H9 (cell line): ENCODE results near the gene CD68. TPM values are rescaled to one million over a fixed set of nuclear protein-coding genes. Genes with fewer than 3 reads are reported as not detected.

Experiments used
- DNase-seq: peaks from one replicate; pipeline ENCODE4 v3.0.0-alpha.2; 2017
- H2AFZ ChIP-seq: one replicate; pipeline ENCODE4 v1.6.1; 2013; ENCODE audit warnings: mild to moderate bottlenecking, low read length, control low read depth, moderate library complexity
- H2AK5ac ChIP-seq: 2 replicates; pipeline ENCODE4 v1.6.1; 2013; ENCODE audit warnings: low read length, control low read depth, mixed read lengths; ENCODE audit not compliant: insufficient read length
- H2BK120ac ChIP-seq: one replicate; pipeline ENCODE4 v1.6.1; 2013; ENCODE audit warnings: low read depth, mild to moderate bottlenecking, low read length, control low read depth, inconsistent platforms; ENCODE audit not compliant: poor library complexity, severe bottlenecking
- H2BK12ac ChIP-seq: 2 replicates; pipeline ENCODE4 v1.6.1; 2013; ENCODE audit warnings: low read length, control low read depth, mixed read lengths, low read depth; ENCODE audit not compliant: insufficient read length
- H2BK15ac ChIP-seq: 2 replicates; pipeline ENCODE4 v1.6.1; 2013; ENCODE audit warnings: low read depth, low read length, control low read depth
- H2BK20ac ChIP-seq: one replicate; pipeline ENCODE4 v1.6.1; 2013; ENCODE audit warnings: low read depth, mild to moderate bottlenecking, low read length, control low read depth, inconsistent platforms; ENCODE audit not compliant: poor library complexity, severe bottlenecking
- H2BK5ac ChIP-seq: 2 replicates; pipeline ENCODE4 v1.6.1; 2013; ENCODE audit warnings: low read length, control low read depth, mixed read lengths; ENCODE audit not compliant: insufficient read length
- H3K14ac ChIP-seq: 2 replicates; pipeline ENCODE4 v1.6.1; 2013; ENCODE audit warnings: low read length, control low read depth; ENCODE audit not compliant: insufficient read depth
- H3K18ac ChIP-seq: 2 replicates; pipeline ENCODE4 v1.6.1; 2013; ENCODE audit warnings: low read depth, mild to moderate bottlenecking, mixed read lengths, low read length, control low read depth; ENCODE audit not compliant: insufficient read length
- H3K23ac ChIP-seq: 2 replicates; pipeline ENCODE4 v1.6.1; 2013; ENCODE audit warnings: low read length, control low read depth, mixed read lengths, low read depth; ENCODE audit not compliant: insufficient read length
- H3K23me2 ChIP-seq: 2 replicates; pipeline ENCODE4 v1.6.1; 2013; ENCODE audit warnings: low read depth, mild to moderate bottlenecking, mixed read lengths, low read length, control low read depth; ENCODE audit not compliant: insufficient read length, poor library complexity, severe bottlenecking
- H3K27ac ChIP-seq: 2 replicates; pipeline ENCODE4 v1.5.1; 2013; ENCODE audit warnings: low read length, control low read depth, mixed read lengths, low read depth; ENCODE audit not compliant: insufficient read length
- H3K27me3 ChIP-seq: 2 replicates; pipeline ENCODE4 v1.6.1; 2013; ENCODE audit warnings: low read length, control low read depth, inconsistent platforms; ENCODE audit not compliant: insufficient read depth
- H3K4ac ChIP-seq: 2 replicates; pipeline ENCODE4 v1.6.1; 2013; ENCODE audit warnings: low read depth, mild to moderate bottlenecking, control low read depth, inconsistent platforms, low read length, moderate library complexity
- H3K4me1 ChIP-seq: 2 replicates; pipeline ENCODE4 v1.6.1; 2013; ENCODE audit warnings: low read length, control low read depth, inconsistent platforms; ENCODE audit not compliant: insufficient read depth
- H3K4me2 ChIP-seq: 2 replicates; pipeline ENCODE4 v1.6.1; 2013; ENCODE audit warnings: low read length, control low read depth, mixed read lengths; ENCODE audit not compliant: insufficient read length, insufficient read depth
- H3K56ac ChIP-seq: 2 replicates; pipeline ENCODE4 v1.6.1; 2013; ENCODE audit warnings: low read depth, mild to moderate bottlenecking, mixed read lengths, low read length, control low read depth; ENCODE audit not compliant: insufficient read length
- H3K79me1 ChIP-seq: 2 replicates; pipeline ENCODE4 v1.6.1; 2013; ENCODE audit warnings: low read depth, mild to moderate bottlenecking, moderate library complexity, low read length, control low read depth, inconsistent platforms; ENCODE audit not compliant: insufficient read depth, poor library complexity, severe bottlenecking
- H3K79me2 ChIP-seq: 2 replicates; pipeline ENCODE4 v1.6.1; 2013; ENCODE audit warnings: low read length, control low read depth, inconsistent platforms; ENCODE audit not compliant: insufficient read depth
- H3K9ac ChIP-seq: 2 replicates; pipeline ENCODE4 v1.6.1; 2013; ENCODE audit warnings: low read length, control low read depth, mixed read lengths; ENCODE audit not compliant: insufficient read length; ENCODE audit errors: extremely low read depth
- H3K9me3 ChIP-seq: one replicate; pipeline ENCODE4 v1.6.1; 2013; ENCODE audit warnings: low read depth, low read length, inconsistent platforms; ENCODE audit not compliant: control insufficient read depth
- H3T11ph ChIP-seq: one replicate; pipeline ENCODE4 v1.6.1; 2013; ENCODE audit warnings: mild to moderate bottlenecking, low read length, control low read depth, inconsistent platforms
- H4K20me1 ChIP-seq: one replicate; pipeline ENCODE4 v1.6.1; 2013; ENCODE audit not compliant: control insufficient read depth, insufficient read length, insufficient read depth
- H4K5ac ChIP-seq: 2 replicates; pipeline ENCODE4 v1.6.1; 2013; ENCODE audit warnings: low read depth, mild to moderate bottlenecking, mixed read lengths, low read length, control low read depth; ENCODE audit not compliant: insufficient read length
- H4K8ac ChIP-seq: replicated peaks from 2 replicates; pipeline ENCODE4 v1.6.1; 2013; ENCODE audit warnings: low read length, control low read depth, mixed read lengths, low read depth; ENCODE audit not compliant: insufficient read length
- H4K91ac ChIP-seq: 2 replicates; pipeline ENCODE4 v1.6.1; 2013; ENCODE audit warnings: low read depth, mild to moderate bottlenecking, moderate library complexity, mixed read lengths, low read length, control low read depth; ENCODE audit not compliant: insufficient read length
- H3K27ac Mint-ChIP-seq, 3 experiments: 2 replicates in 2 of 3; 3 replicates in 1 of 3; pipeline ENCODE4 v1.8.0; 2020 to 2021; ENCODE audit warnings: mixed read lengths in 3 of 3, mild to moderate bottlenecking in 1 of 3, moderate library complexity in 1 of 3
- H3K27me3 Mint-ChIP-seq: 2 replicates; pipeline ENCODE4 v1.8.0; 2021; ENCODE audit warnings: low read depth, mild to moderate bottlenecking, moderate library complexity, mixed read lengths
- H3K36me3 Mint-ChIP-seq, 3 experiments: 2 replicates in 2 of 3; 3 replicates in 1 of 3; pipeline ENCODE4 v1.8.0; 2020 to 2021; ENCODE audit warnings: low read depth in 3 of 3, mixed read lengths in 3 of 3; ENCODE audit not compliant: insufficient read depth in 1 of 3
- H3K4me1 Mint-ChIP-seq, 2 experiments: 2 replicates each; pipeline ENCODE4 v1.8.0; 2020; ENCODE audit warnings: mixed read lengths in 2 of 2
- H3K4me3 Mint-ChIP-seq, 2 experiments: 2 replicates in 1 of 2; 3 replicates in 1 of 2; pipeline ENCODE4 v1.8.0; 2020 to 2021; ENCODE audit warnings: mild to moderate bottlenecking in 2 of 2, mixed read lengths in 2 of 2, moderate library complexity in 1 of 2
- H3K9me3 Mint-ChIP-seq, 2 experiments: 2 replicates in 1 of 2; 3 replicates in 1 of 2; pipeline ENCODE4 v1.8.0; 2020; ENCODE audit warnings: mild to moderate bottlenecking in 2 of 2, mixed read lengths in 2 of 2, moderate library complexity in 1 of 2
- WGBS: extraction: QIAGEN DNeasy Blood & Tissue Kit; methylation state at CpG from one replicate; pipeline ENCODE4 v1.1.7; 2013; ENCODE audit warnings: missing lambda C conversion rate, low lambda C conversion rate, mixed read lengths; ENCODE audit not compliant: insufficient read length; ENCODE audit errors: extremely low coverage; 5-methylcytosine and 5-hydroxymethylcytosine counted together
- total RNA-seq: library from RNA; stranded (reverse); gene quantifications from 2 replicates; pipeline ENCODE4 v1.2.1, GENCODE V29; 2021
- TF ChIP-seq, protein P1 (sequence below): fragments of 200-600 bp; sonication (generic); conservative IDR thresholded peaks from 3 replicates; pipeline ENCODE4 v1.8.0; 2021; ENCODE audit warnings: antibody characterized with exemption, mild to moderate bottlenecking

Gene CD68
- total RNA-seq, 1 experiment from 2014 or later, result 0.42 TPM

DNA sequence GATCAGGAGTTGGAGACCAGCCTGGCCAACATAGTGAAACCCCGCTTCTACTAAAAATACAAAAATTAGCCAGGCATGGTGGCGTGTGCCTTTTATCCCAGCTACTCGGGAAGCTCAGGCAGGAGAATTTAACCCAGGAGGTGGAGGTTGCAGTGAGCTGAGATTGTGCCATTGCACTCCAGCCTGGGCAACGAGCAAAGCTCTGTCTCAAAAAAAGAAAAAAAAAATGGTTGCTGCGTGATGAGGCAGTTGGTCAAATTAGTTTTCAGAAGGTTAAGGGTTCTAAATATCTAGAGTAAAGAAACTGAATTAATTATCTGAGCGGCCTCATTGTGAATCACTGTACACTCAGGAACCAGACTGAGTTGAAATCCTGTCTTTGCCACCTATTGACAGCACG is 3.5 kb upstream of the CD68 start:
- Histone ChIP-seq H4K91ac (no peak overlapping the region), H3T11ph (no peak overlapping the region), H3K9me3 (no peaks in the 10 kb centered on the region), H3K56ac (no peak overlapping the region), H3K23me2 (peaks cover 5% of the 10 kb centered on the region), H3K4me2 (no peak overlapping the region), H2BK120ac (no peak overlapping the region), H3K27ac (no peak overlapping the region), H3K9ac (no peak overlapping the region), H3K14ac (no peak overlapping the region), H2BK12ac (no peak overlapping the region), H3K79me1 (peaks cover 2% of the 10 kb centered on the region), H2BK5ac (no peak overlapping the region), H4K5ac (no peak overlapping the region), H3K4me1 (peaks cover 4% of the 10 kb centered on the region; the same call in 1 of the 2 replicates), H2BK20ac (no peak overlapping the region), H2BK15ac (no peak overlapping the region), H4K8ac (no peak overlapping the region), H3K79me2 (peaks cover 21% of the 10 kb centered on the region; the same call in 1 of the 2 replicates), H2AFZ (no peak overlapping the region), H3K18ac (no peak overlapping the region), H4K20me1 (no peaks in the 10 kb centered on the region), H3K4ac (no peak overlapping the region), H2AK5ac (no peak overlapping the region), H3K23ac (no peak overlapping the region), H3K27me3 (no peaks in the 10 kb centered on the region)
- Mint-ChIP-seq H3K27ac (peak overlapping the region in 2 of 3 experiments; percentile 44 to 96; a peak in 3 of 7 replicates), H3K4me3 (peak overlapping the region; percentile 98; a peak in 4 of 5 replicates), H3K9me3 (peaks cover 3 to 7% of the 10 kb centered on the region in 2 experiments; a peak in 3 of 5 replicates), H3K36me3 (peaks cover 56 to 85% (median 69%) of the 10 kb centered on the region in 3 experiments), H3K27me3 (peaks cover 10% of the 10 kb centered on the region), H3K4me1 (peaks cover 51 to 53% of the 10 kb centered on the region in 2 experiments)
- DNase-seq, result no peak
- TF ChIP-seq, protein P1, sequence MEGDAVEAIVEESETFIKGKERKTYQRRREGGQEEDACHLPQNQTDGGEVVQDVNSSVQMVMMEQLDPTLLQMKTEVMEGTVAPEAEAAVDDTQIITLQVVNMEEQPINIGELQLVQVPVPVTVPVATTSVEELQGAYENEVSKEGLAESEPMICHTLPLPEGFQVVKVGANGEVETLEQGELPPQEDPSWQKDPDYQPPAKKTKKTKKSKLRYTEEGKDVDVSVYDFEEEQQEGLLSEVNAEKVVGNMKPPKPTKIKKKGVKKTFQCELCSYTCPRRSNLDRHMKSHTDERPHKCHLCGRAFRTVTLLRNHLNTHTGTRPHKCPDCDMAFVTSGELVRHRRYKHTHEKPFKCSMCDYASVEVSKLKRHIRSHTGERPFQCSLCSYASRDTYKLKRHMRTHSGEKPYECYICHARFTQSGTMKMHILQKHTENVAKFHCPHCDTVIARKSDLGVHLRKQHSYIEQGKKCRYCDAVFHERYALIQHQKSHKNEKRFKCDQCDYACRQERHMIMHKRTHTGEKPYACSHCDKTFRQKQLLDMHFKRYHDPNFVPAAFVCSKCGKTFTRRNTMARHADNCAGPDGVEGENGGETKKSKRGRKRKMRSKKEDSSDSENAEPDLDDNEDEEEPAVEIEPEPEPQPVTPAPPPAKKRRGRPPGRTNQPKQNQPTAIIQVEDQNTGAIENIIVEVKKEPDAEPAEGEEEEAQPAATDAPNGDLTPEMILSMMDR, result no peak
- WGBS, result no CpG with 5 or more reads among the region's 7 CpGs
